NCI-H2081 (cell line): ENCODE results near the gene DPF3.

Experiments
- DNase-seq, 2 experiments: peaks; one replicate each; lab custom pipeline; 2025; lab: John Stamatoyannopoulos, UW

Gene DPF3

GRCh38 chr14:72893636-72894322 lies at the start of gene DPF3:
Gene DPF3 (minus strand): TSS chr14:72894101. CDS start chr14:72894088, 13 bp downstream.
- DNase-seq: peak; percentile 84 to 89

- DNase-seq: no peak
Observed at GRCh38 chr14:72942934-72943333, 49.0 kb upstream of the DPF3 start.

- DNase-seq: no peak
Observed at GRCh38 chr14:72941286-72941985, 47.5 kb upstream of the DPF3 start.

GRCh38 chr14:72939630-72940029 lies 45.7 kb upstream of the DPF3 start:
- no peak for DNase-seq

- no peak for DNase-seq
Observed at GRCh38 chr14:72932893-72933292, 39.0 kb upstream of the DPF3 start.

- DNase-seq: no peak
Observed at GRCh38 chr14:72929316-72930080, 35.6 kb upstream of the DPF3 start.

GRCh38 chr14:72928872-72929271 lies 35.0 kb upstream of the DPF3 start:
- DNase-seq: no peak

- DNase-seq: peak; percentile 97 to 99
Observed at GRCh38 chr14:72926292-72927028, 32.6 kb upstream of the DPF3 start, which contains the start of gene DCAF4. Gene DCAF4 (plus strand): TSS chr14:72926464. CDS start chr14:72937979, 11,515 bp downstream.

GRCh38 chr14:72925815-72926291 lies 32.0 kb upstream of the DPF3 start:
- DNase-seq: no peak

GRCh38 chr14:72925171-72925759 lies 31.4 kb upstream of the DPF3 start:
- no peak for DNase-seq

- no peak for DNase-seq
Observed at GRCh38 chr14:72924337-72924736, 30.4 kb upstream of the DPF3 start.

- DNase-seq: no peak
Observed at GRCh38 chr14:72921396-72921795, 27.5 kb upstream of the DPF3 start.

- no peak for DNase-seq
Observed at GRCh38 chr14:72920008-72920407, 26.1 kb upstream of the DPF3 start.

- no peak for DNase-seq
Observed at GRCh38 chr14:72917094-72917802, 23.3 kb upstream of the DPF3 start.

- DNase-seq: no peak
Observed at GRCh38 chr14:72916174-72916573, 22.3 kb upstream of the DPF3 start.

- DNase-seq: no peak
Observed at GRCh38 chr14:72913809-72914208, 19.9 kb upstream of the DPF3 start.

- DNase-seq: no peak
Observed at GRCh38 chr14:72909163-72909562, 15.3 kb upstream of the DPF3 start.

GRCh38 chr14:72907886-72908285 lies 14.0 kb upstream of the DPF3 start:
- no peak for DNase-seq

- no peak for DNase-seq
Observed at GRCh38 chr14:72906879-72907278, 13.0 kb upstream of the DPF3 start.

GRCh38 chr14:72906316-72906715 lies 12.4 kb upstream of the DPF3 start:
- DNase-seq: no peak
